ENCODE results near the gene FGG.
"Not testable (repeated sequence)": the region's sequence is repeated elsewhere in the genome, so short reads cannot be mapped to it uniquely, and the experiment has no call there.

The FGG gene

DNA sequence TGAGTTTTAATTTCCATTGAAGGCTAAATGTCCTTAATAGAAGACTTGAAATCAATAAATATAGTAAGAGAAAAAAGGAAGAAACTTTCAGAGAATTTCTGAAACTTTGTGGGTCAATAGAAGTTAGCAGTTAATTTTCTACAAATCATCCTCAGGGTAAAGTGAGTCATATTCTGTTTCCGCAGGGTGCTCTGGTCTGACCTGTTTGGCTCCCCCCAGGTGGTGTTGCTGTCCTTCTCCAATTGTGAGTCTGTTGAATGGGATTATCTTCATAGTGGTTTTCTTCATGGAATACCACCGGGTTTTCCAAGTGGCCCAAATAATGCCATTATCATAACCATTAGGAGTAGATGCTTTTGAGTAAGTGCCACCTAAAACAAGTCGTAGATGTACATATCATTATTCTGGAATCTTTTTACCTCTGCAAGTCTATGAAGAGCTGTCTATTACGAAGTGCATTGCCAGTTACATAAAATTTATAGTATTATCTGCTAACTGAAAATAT is 7.7 kb downstream of the FGG start:
- DNase-seq (ENCODE audit: low read depth): no peak
- no peak overlapping the region for H3K4me3 ChIP-seq (ENCODE audit: low read depth, low read length)
- TF ChIP-seq, protein P1, sequence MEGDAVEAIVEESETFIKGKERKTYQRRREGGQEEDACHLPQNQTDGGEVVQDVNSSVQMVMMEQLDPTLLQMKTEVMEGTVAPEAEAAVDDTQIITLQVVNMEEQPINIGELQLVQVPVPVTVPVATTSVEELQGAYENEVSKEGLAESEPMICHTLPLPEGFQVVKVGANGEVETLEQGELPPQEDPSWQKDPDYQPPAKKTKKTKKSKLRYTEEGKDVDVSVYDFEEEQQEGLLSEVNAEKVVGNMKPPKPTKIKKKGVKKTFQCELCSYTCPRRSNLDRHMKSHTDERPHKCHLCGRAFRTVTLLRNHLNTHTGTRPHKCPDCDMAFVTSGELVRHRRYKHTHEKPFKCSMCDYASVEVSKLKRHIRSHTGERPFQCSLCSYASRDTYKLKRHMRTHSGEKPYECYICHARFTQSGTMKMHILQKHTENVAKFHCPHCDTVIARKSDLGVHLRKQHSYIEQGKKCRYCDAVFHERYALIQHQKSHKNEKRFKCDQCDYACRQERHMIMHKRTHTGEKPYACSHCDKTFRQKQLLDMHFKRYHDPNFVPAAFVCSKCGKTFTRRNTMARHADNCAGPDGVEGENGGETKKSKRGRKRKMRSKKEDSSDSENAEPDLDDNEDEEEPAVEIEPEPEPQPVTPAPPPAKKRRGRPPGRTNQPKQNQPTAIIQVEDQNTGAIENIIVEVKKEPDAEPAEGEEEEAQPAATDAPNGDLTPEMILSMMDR (IDR thresholded peaks at IDR 0.05; ENCODE audit: insufficient read depth, low read depth, low read length, missing control alignments): no peak

DNA sequence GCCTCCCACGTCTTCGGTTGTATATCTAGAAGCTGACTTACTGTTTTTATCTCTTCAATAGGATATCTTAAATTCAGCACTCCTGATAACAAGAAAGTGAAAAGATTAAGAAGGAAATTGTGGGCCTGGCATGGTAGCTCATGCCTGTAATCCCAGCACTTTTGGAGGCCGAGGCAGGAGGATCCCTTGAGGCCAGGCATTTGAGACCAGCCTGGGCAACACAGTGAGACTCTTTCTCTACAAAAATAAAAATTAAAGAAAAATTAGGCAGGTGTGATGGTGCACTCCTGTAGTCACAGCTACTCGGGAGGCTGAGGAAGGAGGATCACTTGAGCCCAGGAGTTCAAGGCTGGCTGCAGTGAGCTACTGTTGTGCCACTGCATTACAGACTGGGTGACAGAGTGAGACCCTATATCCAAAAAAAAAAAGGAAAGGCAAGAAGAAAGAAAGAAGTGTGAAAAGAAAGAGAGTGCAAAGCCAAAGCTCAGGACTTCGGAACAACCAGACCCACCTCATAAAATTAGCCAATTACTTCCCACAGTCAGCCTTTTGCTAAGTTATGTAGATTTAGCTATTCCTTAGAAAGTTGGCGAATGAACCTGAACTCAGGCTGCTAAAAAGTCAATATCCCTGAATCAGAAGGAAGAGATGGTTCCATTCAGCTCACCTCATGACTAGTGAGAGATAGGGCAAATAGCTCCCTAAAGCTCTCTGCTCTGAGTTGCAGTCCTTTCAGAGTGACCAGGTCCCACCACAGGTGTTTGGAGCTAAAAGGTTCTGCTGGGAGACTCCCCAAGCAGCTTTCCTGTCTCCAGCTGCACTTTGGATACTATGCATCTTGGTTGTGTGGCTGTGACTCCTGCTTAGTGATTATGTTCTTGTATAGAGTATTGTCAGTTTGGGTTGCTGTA is 9.2 kb downstream of the FGG start:
- TF ChIP-seq, protein P1 (IDR thresholded peaks at IDR 0.05; ENCODE audit: insufficient read depth, low read depth, low read length, missing control alignments): no peak
- DNase-seq (ENCODE audit: low read depth): no peak
- H3K4me3 ChIP-seq (ENCODE audit: low read depth, low read length): no peak overlapping the region

DNA sequence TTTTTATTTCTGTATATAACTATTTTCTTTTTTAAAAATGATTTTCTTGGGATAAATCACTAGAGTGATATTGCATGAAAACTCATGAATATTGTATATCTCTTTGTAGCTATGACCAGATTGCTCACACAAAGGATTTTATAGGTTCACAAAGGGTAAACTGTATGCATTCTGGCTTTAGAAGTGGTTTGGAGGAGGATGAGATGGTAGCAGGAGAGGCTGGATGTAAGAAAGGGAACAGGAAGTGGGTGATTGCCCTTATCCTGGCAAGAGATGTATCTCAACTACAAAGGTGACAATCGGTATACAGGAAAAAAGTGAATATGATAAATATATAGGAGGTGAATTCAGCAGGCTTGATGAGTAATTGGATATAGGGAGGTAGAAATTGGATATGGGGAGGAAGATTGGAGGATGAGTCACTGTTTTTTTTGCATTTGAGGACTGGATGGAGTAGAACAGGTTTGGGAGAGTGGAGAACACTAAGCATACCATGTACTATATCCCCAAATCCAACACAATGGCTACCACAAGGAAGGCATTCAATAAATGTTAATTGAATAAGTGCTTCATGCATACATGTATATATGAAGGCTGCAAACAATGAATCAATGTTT is 9.9 kb downstream of the FGG start:
- no peak overlapping the region for H3K4me3 ChIP-seq (ENCODE audit: low read depth, low read length)
- no peak for DNase-seq (ENCODE audit: low read depth)
- TF ChIP-seq, protein P1 (IDR thresholded peaks at IDR 0.05; ENCODE audit: insufficient read depth, low read depth, low read length, missing control alignments): no peak

DNA sequence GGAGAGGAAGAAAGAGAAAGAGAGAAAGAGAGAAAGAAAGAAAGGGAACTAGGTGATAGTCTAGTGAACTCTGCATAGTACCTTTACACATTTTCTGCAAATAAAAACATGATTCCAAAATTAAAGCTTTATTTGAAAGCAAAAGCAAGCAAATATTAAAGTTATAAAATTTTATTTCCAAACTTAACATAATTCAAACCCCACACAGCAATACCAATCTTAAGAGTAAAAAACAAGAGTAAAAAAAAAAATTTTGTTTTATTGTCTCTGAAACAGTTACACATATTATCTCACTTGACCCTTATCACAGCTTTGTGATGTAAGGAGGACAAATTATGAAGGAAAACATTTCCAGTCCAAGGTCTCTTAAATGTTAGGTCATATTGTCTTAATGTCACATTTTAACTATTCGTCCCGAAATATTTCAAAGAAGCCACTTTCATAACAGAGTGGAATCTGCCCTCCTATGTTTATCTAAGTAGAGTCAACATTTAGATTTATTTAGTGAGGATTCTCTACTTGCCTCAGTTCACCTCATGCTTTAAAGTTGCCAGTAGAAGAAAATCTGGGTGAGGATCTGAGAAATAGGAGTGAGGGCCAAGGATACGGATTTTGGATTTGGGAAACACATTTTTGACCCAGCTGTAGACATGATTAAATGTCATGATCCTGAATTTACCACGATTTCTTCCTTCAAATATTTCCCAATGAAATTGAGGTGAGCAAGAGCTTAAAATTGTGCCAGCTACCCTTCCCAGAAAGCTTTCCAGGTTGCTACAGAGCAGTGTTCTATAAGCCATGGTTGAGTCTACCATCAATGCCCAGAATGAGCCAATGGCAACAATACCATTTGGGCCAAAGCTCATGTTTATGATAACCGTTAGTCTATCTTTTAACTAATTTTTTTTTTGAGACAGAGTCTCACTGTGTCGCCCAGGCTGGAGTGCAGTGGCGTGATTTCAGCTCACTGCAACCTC is 14.4 kb downstream of the FGG start:
- no peak overlapping the region for H3K4me3 ChIP-seq (ENCODE audit: low read depth, low read length)
- TF ChIP-seq, protein P1 (IDR thresholded peaks at IDR 0.05; ENCODE audit: insufficient read depth, low read depth, low read length, missing control alignments): no peak
- no peak for DNase-seq (ENCODE audit: low read depth)

DNA sequence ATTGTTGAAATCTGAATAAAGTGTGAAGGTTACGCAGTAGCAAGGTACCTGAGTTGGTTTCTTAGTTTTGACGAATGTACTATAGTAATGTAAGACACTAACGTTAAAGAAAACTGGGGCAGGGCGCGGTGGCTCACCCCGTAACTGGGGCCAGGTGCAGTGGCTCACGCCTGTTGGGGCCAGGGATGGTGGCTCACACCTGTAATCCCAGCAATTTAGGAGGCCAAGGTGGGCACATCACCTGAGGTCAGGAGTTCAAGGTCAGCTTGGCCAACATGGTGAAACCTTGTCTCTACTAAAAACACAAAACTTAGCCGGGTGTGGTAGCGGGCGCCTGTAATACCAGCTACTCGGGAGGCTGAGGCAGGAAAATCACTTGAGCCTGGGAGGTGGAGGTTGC is 15.2 kb downstream of the FGG start:
- DNase-seq (ENCODE audit: low read depth); H3K4me3 ChIP-seq (ENCODE audit: low read depth, low read length): not testable (repeated sequence)

DNA sequence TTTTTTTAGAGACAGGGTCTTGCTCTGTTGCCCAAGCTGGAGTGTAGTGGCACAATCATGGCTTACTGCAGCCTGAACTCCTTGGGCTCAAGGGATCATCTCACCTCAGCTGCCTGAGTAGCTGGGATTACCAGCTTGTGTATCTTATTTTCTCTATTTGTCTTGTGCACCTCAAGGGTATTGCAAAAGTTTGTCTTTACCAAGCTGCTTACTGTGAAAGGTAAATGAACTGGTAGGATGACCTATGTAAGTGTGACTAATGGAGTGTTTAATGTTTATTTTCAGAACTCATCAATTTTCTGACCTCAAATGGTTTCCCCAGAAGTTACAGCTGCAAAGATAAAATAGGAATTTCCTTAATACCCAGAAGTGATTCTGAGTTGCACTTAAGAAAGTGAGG is 16.6 kb downstream of the FGG start:
- no peak for DNase-seq (ENCODE audit: low read depth)
- TF ChIP-seq, protein P1 (IDR thresholded peaks at IDR 0.05; ENCODE audit: insufficient read depth, low read depth, low read length, missing control alignments): no peak
- no peak overlapping the region for H3K4me3 ChIP-seq (ENCODE audit: low read depth, low read length)

DNA sequence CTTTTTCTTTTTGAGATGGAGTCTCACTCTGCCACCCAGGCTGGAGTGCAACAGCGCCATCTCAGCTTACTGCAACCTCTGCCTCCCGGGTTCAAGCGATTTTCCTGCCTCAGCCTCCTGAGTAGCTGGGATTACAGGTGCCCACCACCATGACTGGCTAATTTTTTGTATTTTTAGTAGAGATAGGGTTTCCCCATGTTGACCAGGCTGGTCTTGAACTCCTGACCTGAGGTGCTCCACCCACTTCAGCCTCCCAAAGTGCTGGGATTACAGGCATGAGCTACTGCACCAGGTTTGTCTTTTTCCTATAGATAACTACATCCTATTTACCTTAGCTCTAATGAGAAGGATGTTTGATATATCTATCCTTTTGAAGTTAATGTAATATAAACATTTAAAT is 18.1 kb downstream of the FGG start:
- not testable (repeated sequence) for H3K4me3 ChIP-seq (ENCODE audit: low read depth, low read length); DNase-seq (ENCODE audit: low read depth)

Measured in GM12865 (cell line).